Upper lobe of left lung (tissue), 4 donors: ENCODE data around the gene ZNF205.

Experiments used
- EP300 ChIP-seq, 4 donors: sonication (generic); formaldehyde crosslinking; IDR thresholded peaks; one replicate each; pipeline ENCODE4 v1.5.1; 2017; ENCODE audit warnings: antibody characterized with exemption in 4 of 4, control low read depth in 2 of 4
- TF ChIP-seq, protein P1 (sequence below), 6 experiments: fragments of 450-650 bp in 4 of 6; fragments of 200-600 bp in 2 of 6; sonication (generic) in 2 of 6; IDR thresholded peaks; one replicate each; pipeline ENCODE4 v1.5.1; 2016 to 2019; ENCODE audit warnings: antibody characterized with exemption in 6 of 6

DNA sequence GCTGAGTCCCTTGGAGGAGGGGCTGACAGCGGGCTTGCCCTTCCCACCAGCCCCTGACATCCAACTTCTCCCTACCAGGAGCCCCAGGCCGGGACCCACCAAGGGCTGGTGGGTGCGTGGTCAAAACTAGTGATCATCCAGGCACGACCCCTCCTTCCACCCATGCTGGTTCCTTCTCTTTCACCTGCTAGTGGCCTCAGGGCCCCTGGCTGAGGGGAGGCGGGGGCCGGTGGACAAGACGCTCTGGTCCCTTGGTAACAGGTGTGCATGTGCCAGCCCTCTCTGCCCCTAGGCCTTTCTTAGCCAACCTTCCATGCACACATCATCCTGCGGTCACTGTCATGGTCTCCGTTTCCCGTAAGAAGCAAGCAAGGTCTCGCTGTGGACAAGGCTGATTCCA lies 30.8 kb downstream of the ZNF205 start:
- TF ChIP-seq, protein P1, sequence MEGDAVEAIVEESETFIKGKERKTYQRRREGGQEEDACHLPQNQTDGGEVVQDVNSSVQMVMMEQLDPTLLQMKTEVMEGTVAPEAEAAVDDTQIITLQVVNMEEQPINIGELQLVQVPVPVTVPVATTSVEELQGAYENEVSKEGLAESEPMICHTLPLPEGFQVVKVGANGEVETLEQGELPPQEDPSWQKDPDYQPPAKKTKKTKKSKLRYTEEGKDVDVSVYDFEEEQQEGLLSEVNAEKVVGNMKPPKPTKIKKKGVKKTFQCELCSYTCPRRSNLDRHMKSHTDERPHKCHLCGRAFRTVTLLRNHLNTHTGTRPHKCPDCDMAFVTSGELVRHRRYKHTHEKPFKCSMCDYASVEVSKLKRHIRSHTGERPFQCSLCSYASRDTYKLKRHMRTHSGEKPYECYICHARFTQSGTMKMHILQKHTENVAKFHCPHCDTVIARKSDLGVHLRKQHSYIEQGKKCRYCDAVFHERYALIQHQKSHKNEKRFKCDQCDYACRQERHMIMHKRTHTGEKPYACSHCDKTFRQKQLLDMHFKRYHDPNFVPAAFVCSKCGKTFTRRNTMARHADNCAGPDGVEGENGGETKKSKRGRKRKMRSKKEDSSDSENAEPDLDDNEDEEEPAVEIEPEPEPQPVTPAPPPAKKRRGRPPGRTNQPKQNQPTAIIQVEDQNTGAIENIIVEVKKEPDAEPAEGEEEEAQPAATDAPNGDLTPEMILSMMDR (IDR thresholded peaks at IDR 0.05): no peak
- no peak for TF ChIP-seq EP300 (IDR thresholded peaks at IDR 0.05)
